Choroid plexus epithelial cell (primary cell): ENCODE measurements around the gene ARFGAP2.

Source experiments
- DNase-seq: peaks from one replicate; pipeline ENCODE4 v3.0.0-alpha.2; 2010; ENCODE audit warnings: low read depth
- H3K4me3 ChIP-seq: 2 replicates; pipeline ENCODE4 v1.5.1; 2011; ENCODE audit warnings: low read depth, mild to moderate bottlenecking, control low read depth, low read length, moderate library complexity
- CTCF ChIP-seq: conservative IDR thresholded peaks from 2 replicates; pipeline ENCODE4 v1.5.1; 2011; ENCODE audit warnings: low read depth, mild to moderate bottlenecking, control low read depth, inconsistent platforms, low read length, moderate library complexity

ARFGAP2 gene

GRCh38 chr11:47136327-47136726, 40.4 kb downstream of the ARFGAP2 start:
- no peak overlapping the region for H3K4me3 ChIP-seq
- DNase-seq: no peak
- TF ChIP-seq CTCF: no peak

DNA sequence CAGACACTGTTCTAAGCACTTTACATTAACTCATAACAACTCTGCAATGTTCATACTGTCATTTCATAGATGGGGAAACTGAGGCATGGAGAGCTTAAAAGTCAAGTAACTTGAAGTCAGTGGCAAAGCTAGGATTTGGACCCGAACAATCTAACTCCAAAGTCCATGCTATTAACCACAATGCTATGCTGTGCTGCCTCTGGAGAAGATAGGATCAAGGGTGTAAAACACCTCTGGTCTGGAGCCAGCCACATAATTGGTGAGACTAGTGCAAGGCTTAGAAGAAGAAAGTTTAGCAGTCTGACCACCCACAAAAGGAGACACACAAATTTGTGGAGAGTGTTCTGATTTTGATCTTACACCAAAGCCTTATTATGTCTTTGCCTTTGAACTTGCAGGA, 43.7 kb downstream of the ARFGAP2 start:
- no peak overlapping the region for H3K4me3 ChIP-seq
- no peak for DNase-seq
- TF ChIP-seq CTCF: no peak

GRCh38 chr11:47132490-47132889, 44.2 kb downstream of the ARFGAP2 start:
- no peak overlapping the region for H3K4me3 ChIP-seq
- TF ChIP-seq CTCF: no peak
- no peak for DNase-seq

DNA sequence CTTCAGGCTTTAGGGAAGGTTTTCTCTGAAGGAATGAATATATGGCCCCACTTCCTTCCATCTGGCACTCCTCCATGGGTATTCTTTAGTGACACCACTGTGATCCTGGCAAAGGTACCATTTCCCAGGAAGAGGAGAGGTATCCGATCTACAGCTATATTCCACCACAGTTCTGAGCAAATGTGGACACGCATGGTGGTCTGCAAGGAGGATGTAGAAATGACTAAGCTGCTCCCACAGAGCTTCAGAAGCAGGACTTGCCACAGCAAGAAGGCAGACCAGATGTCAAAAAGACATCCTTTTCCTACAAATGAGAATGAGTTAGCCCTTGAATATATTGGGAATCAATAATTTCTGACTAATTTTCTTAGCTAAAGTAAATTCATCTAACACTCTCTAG, 45.5 kb downstream of the ARFGAP2 start:
- DNase-seq: no peak
- no peak overlapping the region for H3K4me3 ChIP-seq
- no peak for TF ChIP-seq CTCF

DNA sequence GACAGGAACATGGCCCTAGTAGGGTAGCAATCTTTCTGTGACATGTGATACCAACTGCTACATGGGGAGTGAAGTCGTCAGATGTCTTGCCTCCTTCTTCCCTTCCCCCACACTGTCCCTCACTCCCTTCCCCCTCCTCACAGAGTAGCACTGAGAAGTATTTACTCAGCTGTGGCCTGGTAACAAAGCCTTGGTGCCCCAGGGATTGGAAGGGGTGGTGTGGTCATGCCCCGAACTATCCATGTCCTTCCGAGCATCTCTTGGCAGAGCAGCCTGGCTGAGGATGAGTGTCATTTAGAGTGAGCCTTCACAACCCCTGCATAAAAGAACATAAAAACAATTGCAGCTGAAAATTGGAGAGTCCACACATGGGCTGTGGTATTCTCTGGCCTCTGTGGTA, 46.1 kb downstream of the ARFGAP2 start:
- DNase-seq: no peak
- no peak overlapping the region for H3K4me3 ChIP-seq
- no peak for TF ChIP-seq CTCF

GRCh38 chr11:47127213-47127612, 49.5 kb downstream of the ARFGAP2 start:
- TF ChIP-seq CTCF: no peak
- DNase-seq: no peak
- H3K4me3 ChIP-seq: no peak overlapping the region

GRCh38 chr11:47125083-47125482, 51.6 kb downstream of the ARFGAP2 start:
- no peak for TF ChIP-seq CTCF
- no peak for DNase-seq
- no peak overlapping the region for H3K4me3 ChIP-seq
